HG03457 (cell line): ENCODE results near the gene LRFN2.

Experiments
- ATAC-seq: cut with Tn5 transposase; IDR thresholded peaks from one replicate; pipeline ENCODE4 v1.9.1; 2021; ENCODE audit warnings: moderate number of reproducible peaks; ENCODE audit not compliant: unreplicated experiment

Gene LRFN2

DNA sequence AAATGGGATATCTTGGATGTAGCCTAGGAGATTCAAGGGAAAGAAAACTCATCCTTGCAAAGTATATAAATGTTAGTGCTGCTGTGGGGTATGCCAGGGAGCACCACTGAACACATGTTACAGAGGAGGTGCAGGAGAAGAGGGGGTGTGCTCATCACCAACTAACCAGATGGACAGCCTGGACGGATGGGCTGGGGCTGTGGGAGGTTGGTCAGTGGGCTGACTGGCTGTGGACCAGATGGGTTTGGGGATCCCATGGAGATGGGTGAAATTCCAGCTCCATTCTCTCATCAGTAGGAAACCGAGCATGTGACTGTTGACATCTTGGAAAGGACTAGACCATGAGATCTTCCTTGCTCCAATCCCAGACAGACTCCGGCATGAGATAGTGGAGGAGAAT lies 201.0 kb downstream of the LRFN2 start:
- ATAC-seq = no peak

DNA sequence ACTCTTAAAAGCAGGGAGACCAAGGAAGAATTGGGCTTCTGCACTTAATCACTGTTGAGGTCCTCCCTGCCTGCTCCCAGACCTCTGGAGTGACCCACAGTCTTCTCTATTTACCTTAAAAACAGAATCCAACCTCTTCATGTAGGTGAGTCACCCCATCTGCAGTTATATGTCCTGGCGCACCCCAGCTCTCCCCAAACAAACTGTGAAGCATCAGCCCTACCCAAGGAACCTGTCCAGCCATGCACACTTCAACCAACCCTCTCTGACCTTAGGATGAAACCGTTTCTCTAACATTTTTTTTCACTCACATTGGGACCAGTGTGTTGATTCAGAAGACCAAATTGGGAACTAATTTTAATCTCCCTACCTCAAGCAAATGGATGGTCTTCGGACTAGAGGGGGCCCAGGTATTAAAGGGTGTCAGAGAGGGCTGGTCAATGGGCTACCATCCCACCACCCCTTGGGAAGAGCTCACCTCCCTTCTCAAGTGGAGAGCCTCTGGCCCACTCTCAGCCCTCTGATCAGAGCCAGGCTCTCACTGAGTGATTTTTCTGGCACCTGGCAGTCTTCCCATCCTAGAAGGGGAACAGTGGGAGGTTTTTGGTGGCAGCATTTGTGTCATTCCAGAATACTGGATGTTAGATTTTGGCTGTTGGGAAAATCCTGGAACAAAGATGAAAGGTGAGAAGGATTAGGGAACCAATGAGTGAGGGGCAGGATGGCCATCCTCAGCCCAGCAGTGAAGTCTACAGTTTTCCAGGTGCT lies 203.6 kb downstream of the LRFN2 start:
- ATAC-seq = no peak

DNA sequence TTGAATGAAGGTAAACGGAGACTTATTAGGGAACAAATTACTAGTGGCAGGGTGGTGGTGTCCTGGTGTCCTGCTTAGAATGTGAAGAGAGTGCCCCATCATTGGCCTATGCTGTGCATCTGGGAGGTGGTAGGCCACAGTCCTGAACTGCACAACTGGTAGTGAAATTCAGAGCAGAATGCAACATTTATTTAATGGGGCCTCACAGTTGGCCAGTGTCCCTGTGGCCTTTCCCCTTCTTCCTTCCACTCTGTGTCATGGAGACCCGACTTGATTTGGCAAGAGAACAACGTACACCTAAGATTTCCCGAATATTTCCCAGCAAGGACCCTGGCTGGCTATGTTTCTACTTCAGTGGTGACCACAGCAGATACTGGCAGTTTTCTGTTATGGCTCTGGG lies 206.9 kb downstream of the LRFN2 start:
- ATAC-seq = no peak

DNA sequence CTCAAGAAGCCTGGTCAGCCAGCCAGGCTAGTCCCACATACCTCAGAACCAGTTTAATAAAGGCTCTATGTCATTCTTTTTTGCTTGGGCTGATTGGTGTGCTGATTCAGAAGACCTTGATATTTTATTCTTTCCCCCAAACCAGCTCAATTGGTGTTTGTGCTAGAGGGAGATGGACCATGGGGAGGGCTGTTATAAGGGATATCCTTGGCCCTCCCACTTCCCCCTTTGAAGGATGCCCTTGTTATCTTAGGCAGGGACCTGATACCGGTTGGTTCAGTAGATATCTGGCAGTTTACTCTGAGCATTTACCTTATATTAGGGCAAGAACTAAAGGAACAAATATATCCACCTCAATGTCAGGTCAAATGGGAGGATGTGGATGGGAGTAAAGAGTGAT lies 207.4 kb downstream of the LRFN2 start:
- no peak for ATAC-seq

DNA sequence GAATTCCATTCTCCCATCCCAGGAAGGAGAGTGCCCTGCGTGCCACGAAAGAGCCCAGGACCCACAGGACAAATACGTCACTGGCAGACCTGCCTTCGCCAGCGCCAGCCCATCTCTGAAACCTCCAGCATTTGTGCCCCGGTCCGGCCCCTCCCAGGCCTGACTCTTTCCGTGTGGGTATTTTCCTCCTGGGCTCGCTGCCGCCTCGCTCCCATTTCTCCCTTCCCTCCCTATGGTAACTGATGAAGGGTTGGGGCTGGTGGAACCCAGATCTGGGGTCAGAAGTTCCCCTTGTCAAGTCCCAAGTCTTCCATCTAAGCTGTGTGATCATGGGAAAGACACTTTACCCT lies 208.5 kb downstream of the LRFN2 start:
- ATAC-seq = no peak

DNA sequence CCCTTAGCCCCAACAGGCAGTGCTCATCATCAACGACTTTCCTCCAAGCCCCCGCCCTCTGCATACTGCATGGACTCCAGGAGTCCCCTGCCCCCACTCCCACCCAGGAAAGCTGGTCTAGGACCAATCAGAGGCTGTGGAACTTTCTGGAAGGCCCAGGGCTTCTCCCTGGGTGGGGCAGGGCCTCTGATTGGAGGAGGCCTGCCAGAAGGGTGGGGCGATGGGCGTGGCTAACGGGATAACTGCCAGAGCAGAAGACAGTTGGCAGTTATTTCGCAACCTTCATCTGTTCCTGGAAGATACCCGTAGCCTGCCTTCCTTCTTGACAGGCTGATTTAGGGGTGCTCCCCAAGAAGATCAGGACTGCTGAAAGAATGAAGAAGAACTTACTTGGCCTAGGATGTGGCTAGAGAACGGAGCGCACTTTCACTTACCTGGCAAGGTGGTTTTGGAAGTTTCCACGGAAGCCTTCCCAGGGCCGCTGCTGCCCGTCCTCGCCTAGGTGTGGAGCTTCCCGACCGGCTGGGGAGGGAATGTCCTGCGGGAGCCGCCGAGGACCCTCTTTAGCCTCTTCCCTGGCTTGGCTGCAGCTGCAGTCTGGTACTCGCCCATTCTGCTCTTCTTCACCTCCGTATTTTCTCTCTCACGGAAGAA lies 209.0 kb downstream of the LRFN2 start:
- ATAC-seq = no peak

DNA sequence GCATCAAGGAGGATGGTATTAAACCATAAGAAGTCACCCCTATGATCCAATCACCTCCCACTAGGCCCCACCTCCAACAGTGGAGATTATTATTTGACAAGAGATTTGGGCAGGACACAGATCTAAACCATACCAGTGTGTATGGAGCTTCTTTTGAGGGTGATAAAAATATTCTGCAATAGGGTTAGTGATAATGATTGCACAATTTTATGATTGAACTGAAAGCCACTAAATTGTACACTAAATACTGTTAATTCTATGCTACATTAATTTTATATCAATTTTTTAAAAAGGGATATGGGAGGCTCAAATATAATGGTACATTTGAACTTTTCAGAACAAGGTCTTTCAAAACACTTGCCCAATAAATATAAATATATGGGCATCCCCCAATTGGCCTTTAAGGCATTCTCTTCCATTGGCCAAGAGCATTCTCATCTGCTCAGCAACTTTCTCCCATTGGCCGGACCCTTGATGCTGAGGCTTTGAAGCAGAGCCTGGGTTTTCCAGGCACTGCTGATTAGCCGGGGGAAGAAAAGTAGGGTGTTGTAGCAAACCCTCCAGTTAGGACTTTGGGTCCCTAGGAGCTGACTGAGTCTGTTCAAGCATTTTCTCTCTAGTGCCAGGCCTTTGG lies 209.9 kb downstream of the LRFN2 start:
- no peak for ATAC-seq

DNA sequence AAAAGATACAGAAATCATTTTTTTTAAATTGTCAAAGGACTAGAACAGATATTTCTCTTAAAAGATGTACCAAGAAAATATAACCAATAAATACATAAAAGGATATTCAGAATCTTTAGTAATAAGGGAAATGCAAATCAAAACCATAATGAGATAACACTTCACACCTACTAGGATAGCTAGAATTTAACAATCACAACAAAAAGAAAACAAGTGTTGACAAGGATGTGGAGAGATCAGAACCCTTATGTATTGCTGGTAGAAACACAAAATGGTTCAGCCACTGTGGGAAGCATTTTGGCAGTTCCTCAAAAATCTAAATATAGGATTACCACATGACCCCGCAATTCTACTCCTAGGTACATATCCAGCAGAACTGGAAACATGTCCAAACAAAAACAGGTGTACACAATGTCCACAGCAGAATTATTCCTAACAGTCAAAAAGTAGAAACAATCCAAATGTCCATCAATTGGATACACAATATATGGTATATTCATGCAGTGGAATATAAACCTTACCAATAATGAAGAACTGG lies 211.0 kb downstream of the LRFN2 start:
- no peak for ATAC-seq

DNA sequence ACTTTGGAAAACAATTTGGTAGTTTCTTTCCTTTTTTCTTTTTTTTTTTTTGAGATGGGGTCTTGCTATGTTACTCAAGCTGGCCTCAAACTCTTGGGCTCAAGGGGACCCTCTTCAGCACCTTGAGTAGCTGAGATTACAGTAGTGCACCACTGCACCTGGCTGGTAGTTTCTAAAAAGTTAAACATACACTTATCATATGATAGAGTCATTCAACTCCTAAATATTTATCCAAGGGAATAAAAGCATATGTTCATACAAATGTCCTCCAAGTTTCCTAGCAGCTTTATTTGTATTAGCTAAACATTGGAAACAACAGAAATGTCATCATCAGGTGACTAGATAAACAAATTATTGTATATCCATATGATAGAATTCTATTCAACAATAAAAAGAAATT lies 213.9 kb downstream of the LRFN2 start:
- ATAC-seq = no peak

DNA sequence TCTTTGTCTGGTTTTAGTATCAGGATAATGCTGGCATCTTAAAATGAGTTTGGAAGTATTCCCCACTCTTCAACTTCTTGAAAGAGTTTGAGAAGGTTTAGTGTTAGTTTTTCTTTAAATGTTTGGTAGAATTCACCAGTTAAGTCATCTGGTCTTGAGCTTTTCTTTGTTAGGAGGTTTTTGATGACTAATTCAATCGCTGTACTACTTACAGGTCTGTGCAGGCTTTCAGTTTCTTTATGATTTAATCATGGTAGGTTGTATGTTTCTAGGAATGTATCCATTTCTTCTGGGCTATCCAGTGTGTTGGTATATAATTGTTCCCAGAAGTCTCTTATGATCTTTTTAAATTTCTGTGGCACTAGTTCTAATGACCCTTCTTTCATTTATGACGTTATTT lies 215.5 kb downstream of the LRFN2 start:
- ATAC-seq = no peak

DNA sequence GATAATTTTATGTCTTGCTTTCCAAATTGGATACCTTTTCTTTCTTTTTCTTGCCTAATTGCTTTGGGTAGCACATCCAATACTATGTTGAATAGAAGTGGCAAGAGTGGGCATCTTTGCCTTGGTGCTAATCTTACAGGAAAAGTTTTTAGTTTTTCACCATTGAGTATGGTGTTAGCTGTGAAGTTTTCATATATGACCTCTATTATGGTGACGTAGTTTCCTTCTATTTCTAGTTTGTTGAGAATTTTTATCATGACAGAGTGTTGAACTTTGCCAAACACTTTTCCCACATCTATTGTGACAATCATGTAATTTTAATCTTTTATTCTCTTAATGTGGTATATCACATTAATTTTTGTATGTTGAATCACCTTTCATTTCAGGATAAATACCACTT lies 216.1 kb downstream of the LRFN2 start:
- ATAC-seq = no peak

DNA sequence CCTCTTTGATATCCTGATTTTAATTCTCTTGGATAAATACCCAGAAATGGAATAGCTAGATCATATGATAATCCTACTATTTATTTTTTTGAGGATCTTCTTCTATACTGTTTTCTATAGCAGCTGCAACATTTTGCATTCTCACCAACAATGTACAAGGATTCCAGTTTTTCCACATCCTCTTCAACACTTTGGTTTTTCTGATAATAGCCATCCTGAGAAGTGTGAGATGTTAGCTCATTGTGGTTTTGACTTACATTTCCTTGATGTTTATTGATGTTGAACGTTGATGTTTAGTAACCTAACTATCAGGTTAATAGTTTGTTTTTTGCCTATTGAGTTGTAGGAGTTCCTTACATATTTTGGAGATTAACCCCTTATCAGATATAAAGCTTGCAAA lies 217.3 kb downstream of the LRFN2 start:
- no peak for ATAC-seq

DNA sequence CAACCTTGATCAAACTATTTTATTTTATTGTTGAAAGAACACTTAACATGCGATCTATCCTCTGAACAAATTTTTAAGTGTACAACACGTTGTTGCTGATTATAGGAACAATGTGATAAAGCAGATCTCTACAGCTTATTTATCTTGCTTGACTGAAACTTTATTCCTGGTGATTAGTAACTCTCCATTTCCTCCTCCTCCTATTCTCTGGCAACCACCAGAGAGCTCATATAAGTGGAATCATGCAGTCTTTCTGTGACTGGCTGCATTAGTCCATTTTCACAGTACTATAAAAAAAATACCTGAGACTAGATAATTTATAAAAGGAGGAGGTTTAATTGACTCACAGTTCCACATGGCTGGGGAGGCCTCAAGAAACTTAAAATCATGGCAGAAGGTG lies 218.1 kb downstream of the LRFN2 start:
- no peak for ATAC-seq

DNA sequence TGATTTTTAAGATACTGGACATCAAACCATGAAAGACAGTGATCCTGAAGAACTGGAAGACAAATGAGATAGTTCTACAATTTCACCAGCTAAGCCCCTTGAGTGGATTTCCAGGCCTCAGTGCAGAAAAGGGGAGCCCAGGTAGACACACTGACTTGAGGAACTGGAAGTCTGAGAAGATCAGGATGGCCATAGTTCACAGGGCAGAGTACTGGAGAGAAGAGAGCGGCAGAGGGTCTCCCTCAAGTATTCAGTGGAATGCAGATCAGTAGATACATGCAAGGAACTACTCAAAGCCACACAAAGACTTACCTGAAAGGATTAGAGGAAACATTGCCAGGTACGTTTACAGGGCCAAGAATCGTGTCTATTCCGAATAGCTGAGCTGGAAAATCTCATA lies 224.3 kb downstream of the LRFN2 start:
- ATAC-seq = no peak

DNA sequence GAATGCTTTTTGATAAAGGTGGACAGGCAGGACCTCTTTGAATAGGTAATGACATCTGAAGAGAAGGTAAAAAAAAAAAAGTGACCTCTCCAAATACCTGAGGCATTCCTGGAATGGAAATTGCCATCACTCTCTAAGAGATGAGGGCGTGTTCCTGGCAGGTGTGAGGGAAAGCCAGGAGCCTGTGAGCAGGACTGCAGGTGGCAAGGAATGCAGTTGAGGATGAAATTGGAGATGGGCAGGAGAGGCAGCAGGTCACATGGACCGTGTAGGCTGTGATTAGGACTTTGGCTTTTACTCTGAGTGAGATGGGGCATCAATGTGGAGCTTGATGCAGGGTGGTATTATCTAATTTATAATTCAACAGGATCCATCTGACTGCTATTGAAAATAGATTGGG lies 227.4 kb downstream of the LRFN2 start:
- no peak for ATAC-seq

DNA sequence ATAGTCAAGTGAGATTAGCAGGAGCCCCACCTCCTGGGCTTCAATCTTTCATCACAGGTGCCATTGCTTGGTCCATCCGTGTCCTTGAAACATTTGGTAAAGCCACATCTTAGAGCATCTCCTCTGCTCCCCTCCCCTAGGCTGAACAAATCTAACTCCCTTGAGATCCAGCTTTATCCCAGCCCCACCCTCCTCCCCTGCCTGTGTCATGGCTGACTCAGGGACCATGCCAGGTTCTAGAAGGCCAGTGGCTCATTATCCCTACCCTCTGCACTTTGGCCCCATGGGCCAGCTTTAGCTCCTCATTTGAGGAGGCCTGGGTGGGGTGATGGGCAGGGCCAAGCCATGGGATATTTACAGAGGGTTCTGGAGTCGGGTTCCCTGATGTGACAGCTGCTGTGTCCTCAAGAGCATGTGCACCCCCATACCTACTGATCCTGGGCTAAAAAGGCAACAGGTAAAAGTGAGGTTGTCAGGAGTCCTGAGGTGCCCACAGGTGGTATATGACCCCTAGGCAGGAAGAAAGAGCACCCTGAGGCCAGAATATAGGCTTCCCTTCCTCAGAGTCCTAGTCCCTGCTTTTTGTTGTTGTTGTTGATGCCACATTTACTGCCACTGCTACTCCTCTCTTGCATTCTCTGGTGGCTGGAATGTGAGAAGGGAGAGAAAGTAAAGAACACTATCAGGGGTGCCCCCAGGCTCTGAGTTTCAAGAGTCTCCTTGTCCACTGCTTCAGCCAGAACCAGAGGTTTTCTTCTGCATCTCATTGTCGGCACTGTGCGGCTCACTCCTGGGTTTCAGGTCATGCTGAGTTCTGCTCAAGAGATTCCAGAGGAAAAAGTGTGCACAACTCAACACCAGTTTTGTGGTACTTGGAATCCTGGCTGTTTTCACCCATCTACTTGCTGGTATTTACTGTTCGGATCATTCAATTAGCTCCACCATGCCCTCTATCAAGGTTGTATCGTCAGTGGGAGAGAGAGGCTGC lies 228.4 kb downstream of the LRFN2 start:
- ATAC-seq = no peak

DNA sequence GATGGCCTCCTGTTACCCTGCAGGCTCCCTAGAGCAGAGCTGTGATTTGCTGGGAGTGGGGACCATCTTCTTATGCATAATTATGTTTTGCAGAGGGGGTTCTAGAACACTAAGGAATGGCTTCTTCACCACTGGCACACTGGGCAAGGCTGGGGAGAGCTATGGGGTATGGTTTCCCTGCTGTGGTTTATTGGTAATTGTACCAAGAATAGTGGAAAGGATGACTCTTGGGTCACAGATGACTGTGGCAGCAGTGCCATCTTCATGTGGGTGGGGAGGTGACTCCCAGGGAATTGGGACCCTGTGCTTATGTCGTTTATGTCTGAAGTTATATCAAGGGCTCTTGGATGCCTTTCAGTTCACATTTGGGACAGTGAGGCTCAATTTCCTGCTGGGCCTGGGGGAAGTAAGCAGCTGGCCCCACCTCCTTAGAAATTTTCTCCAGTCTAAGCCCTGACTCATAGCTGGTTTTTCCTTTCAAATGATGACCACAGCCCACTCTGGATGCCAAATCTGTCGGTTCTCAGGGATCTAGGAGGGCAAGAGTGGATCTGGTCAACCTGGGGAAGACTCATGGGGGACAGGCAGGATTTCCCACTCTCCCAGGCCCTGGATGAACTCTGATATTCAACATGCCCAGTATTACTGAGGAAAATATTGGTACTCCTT lies 230.8 kb downstream of the LRFN2 start:
- no peak for ATAC-seq

DNA sequence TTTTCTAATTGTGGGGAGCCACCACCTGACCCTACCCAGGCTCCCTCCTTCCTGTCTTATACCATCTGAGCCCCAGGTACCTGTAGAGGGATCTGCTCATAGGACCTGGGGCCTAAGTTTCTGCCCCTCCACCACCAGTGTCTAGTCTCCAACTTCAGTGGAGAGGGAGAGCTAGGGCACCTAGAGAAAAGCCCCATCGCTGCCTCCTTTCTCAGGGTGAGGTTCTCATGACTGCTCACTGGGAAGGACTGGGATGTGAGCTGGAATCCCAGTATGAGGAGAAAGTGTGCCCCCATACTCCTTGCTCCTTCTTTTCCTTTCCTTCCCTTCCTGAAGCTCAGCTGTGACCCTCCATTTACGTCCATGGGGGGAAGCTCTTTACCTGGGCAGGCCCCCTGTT lies 231.6 kb downstream of the LRFN2 start:
- no peak for ATAC-seq

DNA sequence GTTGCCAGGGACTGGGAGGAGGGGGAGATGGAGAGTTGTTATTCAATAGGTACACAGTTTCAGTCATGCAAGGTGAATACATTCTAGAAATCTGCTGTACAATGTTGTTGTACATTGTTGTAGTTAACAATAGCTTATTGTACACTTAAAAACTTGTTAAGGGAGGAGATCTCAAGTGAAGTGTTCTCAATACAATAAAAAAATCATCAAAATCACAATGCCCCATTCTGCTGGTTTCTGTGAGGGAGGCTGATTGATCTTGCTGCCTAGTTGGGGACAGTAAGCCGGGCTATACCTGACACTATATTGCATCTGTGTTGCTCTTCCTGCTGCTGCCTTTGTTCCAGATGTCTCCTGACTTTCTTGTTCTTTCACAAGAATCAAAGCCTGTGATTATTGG lies 232.1 kb downstream of the LRFN2 start:
- no peak for ATAC-seq

DNA sequence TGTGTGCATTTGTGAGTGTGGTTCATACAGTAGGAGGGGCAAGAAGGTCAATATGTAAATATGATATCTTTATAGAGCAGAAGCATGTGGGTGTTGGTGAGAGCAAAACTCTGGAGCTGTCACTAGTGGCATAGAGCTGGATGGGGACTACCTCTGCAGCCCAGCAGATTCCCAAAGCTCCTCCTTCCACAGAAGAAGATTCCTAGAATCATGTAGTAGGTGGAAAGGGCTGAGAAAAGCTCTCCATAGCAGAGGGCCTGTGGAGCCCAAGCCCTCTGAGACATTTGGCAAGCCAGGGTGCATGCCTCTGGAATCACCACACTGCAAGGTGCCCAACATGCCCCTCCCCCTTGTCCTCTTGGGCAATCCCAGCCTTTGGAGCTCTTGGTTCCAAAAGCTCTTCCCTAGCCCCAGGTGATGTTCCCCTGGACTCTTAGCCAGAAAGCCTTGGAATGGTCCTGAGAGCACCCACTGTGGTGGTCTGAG lies 233.2 kb downstream of the LRFN2 start:
- no peak for ATAC-seq
